ENCODE measurements around the gene APOL6. TPM values are rescaled to one million over a fixed set of nuclear protein-coding genes. Genes with fewer than 3 reads are reported as not detected.

Gene APOL6
- total RNA-seq, 2 experiments from 2014 or later: 39.3 TPM

GRCh38 chr22:35612903-35613302 lies 35.3 kb upstream of the APOL6 start:
- Mint-ChIP-seq H3K4me3 (no peak overlapping the region), H3K27ac (no peak overlapping the region), H3K4me1 (ENCODE audit: low read depth) (no peaks in the 10 kb centered on the region), H3K9me3 (no peaks in the 10 kb centered on the region), H3K27me3 (peaks cover 6% of the 10 kb centered on the region), H3K36me3 (ENCODE audit: low read depth) (no peaks in the 10 kb centered on the region)
- no peak for DNase-seq
- no peak overlapping the region for H3K27ac ChIP-seq (ENCODE audit: low read depth in 1 of 2, low read length in 2 of 2)
- no peaks in the 10 kb centered on the region for H3K36me3 ChIP-seq (ENCODE audit: insufficient read depth, low read length)
- ChIA-PET POLR2A (no interaction called here), CTCF (no interaction called here)
- intact Hi-C loops (cut with DNase I, micrococcal nuclease): no loop called here
- ATAC-seq (ENCODE audit: poor library complexity): no peak
- H3K9me3 ChIP-seq (ENCODE audit: control insufficient read depth in 1 of 2, insufficient read depth in 1 of 2, low read length in 2 of 2): no peaks in the 10 kb centered on the region
- TF ChIP-seq, protein P1, sequence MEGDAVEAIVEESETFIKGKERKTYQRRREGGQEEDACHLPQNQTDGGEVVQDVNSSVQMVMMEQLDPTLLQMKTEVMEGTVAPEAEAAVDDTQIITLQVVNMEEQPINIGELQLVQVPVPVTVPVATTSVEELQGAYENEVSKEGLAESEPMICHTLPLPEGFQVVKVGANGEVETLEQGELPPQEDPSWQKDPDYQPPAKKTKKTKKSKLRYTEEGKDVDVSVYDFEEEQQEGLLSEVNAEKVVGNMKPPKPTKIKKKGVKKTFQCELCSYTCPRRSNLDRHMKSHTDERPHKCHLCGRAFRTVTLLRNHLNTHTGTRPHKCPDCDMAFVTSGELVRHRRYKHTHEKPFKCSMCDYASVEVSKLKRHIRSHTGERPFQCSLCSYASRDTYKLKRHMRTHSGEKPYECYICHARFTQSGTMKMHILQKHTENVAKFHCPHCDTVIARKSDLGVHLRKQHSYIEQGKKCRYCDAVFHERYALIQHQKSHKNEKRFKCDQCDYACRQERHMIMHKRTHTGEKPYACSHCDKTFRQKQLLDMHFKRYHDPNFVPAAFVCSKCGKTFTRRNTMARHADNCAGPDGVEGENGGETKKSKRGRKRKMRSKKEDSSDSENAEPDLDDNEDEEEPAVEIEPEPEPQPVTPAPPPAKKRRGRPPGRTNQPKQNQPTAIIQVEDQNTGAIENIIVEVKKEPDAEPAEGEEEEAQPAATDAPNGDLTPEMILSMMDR (IDR thresholded peaks at IDR 0.05): no peak
- no peaks in the 10 kb centered on the region for H3K27me3 ChIP-seq (ENCODE audit: control insufficient read depth in 1 of 2, insufficient read depth in 2 of 2, low read length in 2 of 2)
- H3K4me1 ChIP-seq (ENCODE audit: insufficient read depth, low read length): peaks cover 16% of the 10 kb centered on the region
- H3K4me3 ChIP-seq (ENCODE audit: low read length): no peak overlapping the region

GRCh38 chr22:35614404-35614803 lies 33.8 kb upstream of the APOL6 start:
- no peaks in the 10 kb centered on the region for H3K27me3 ChIP-seq (ENCODE audit: control insufficient read depth in 1 of 2, insufficient read depth in 2 of 2, low read length in 2 of 2)
- H3K36me3 ChIP-seq (ENCODE audit: insufficient read depth, low read length): no peaks in the 10 kb centered on the region
- H3K4me3 Mint-ChIP-seq: no peak overlapping the region
- H3K4me1 Mint-ChIP-seq (ENCODE audit: low read depth): no peaks in the 10 kb centered on the region
- CTCF ChIA-PET: no interaction called here
- DNase-seq: no peak
- no peak overlapping the region for H3K27ac ChIP-seq (ENCODE audit: low read depth in 1 of 2, low read length in 2 of 2)
- TF ChIP-seq, protein P1 (IDR thresholded peaks at IDR 0.05): no peak
- H3K9me3 Mint-ChIP-seq: no peaks in the 10 kb centered on the region
- POLR2A ChIA-PET: no interaction called here
- H3K36me3 Mint-ChIP-seq (ENCODE audit: low read depth): no peaks in the 10 kb centered on the region
- peaks cover 6% of the 10 kb centered on the region for H3K27me3 Mint-ChIP-seq
- ATAC-seq (ENCODE audit: poor library complexity): no peak
- H3K4me3 ChIP-seq (ENCODE audit: low read length): no peak overlapping the region
- H3K9me3 ChIP-seq (ENCODE audit: control insufficient read depth in 1 of 2, insufficient read depth in 1 of 2, low read length in 2 of 2): no peaks in the 10 kb centered on the region
- no peak overlapping the region for H3K27ac Mint-ChIP-seq
- H3K4me1 ChIP-seq (ENCODE audit: insufficient read depth, low read length): peaks cover 16% of the 10 kb centered on the region
- intact Hi-C loops (cut with DNase I, micrococcal nuclease): no loop called here

DNA sequence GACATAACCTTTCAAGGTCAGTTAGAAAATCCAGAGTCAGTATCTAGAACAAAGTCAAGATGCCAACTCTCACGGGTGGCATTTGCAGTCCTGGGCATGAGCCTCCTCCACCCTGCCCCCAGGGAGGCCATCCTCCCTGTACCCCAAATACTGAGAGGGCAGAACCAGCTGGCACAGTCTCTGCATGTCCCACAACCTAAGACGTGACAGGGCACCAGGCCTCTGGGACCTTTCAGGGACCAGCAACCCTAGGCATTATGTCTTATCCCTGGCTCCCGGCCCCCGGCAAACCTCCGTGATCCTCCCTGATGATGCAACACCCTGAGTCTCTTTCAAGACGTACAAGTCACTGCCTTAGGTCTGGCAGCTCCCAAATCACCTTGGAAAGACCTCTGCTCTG lies 33.1 kb upstream of the APOL6 start:
- CTCF ChIA-PET: no interaction called here

More for the DNA sequence above, 33.1 kb upstream of the APOL6 start:
- H3K9me3 ChIP-seq (ENCODE audit: control insufficient read depth in 1 of 2, insufficient read depth in 1 of 2, low read length in 2 of 2): no peaks in the 10 kb centered on the region
- ATAC-seq (ENCODE audit: poor library complexity) (no peak), DNase-seq (no peak)
- POLR2A ChIA-PET: no interaction called here
- no peak overlapping the region for H3K4me3 ChIP-seq (ENCODE audit: low read length)
- intact Hi-C loops (cut with DNase I, micrococcal nuclease): no loop called here
- Mint-ChIP-seq H3K27me3 (peaks cover 6% of the 10 kb centered on the region), H3K4me1 (ENCODE audit: low read depth) (no peaks in the 10 kb centered on the region), H3K4me3 (no peak overlapping the region), H3K9me3 (no peaks in the 10 kb centered on the region), H3K36me3 (ENCODE audit: low read depth) (no peaks in the 10 kb centered on the region), H3K27ac (no peak overlapping the region)
- H3K4me1 ChIP-seq (ENCODE audit: insufficient read depth, low read length): peaks cover 16% of the 10 kb centered on the region
- TF ChIP-seq, protein P1 (IDR thresholded peaks at IDR 0.05): no peak
- H3K36me3 ChIP-seq (ENCODE audit: insufficient read depth, low read length): no peaks in the 10 kb centered on the region
- H3K27me3 ChIP-seq (ENCODE audit: control insufficient read depth in 1 of 2, insufficient read depth in 2 of 2, low read length in 2 of 2): no peaks in the 10 kb centered on the region
- H3K27ac ChIP-seq (ENCODE audit: low read depth in 1 of 2, low read length in 2 of 2): no peak overlapping the region

All from CD4-positive, alpha-beta T cell (primary cell).